Motor neuron (in vitro differentiated cells): ENCODE data around the gene TIMM17A. TPM values are rescaled to one million over a fixed set of nuclear protein-coding genes. Genes with fewer than 3 reads are reported as not detected.

ENCODE experiments used
- ATAC-seq, 8 experiments: fragments of 200-7000 bp; cut with Tn5 transposase; replicated peaks in 6 of 8; 2 replicates each; pipeline ENCODE4 v1.8.0; 2021; ENCODE audit warnings: mild to moderate bottlenecking in 8 of 8, moderate library complexity in 8 of 8
- H3K27ac ChIP-seq, 2 donors: fragments of 250-450 bp; sonication (Bioruptor Pico); 2 replicates each; pipeline ENCODE4 v1.9.0; 2021; ENCODE audit warnings: antibody characterized with exemption in 2 of 2, mild to moderate bottlenecking in 2 of 2, moderate library complexity in 1 of 2
- H3K4me1 ChIP-seq, 2 donors: fragments of 250-450 bp; sonication (Bioruptor Pico); replicated peaks in 1 of 2; 2 replicates each; pipeline ENCODE4 v1.6.1; 2021; ENCODE audit warnings: antibody characterized with exemption in 2 of 2, mild to moderate bottlenecking in 2 of 2, moderate library complexity in 1 of 2
- H3K4me3 ChIP-seq, 5 donors: fragments of 250-450 bp; sonication (Bioruptor Pico); 2 replicates each; pipeline ENCODE4 v1.9.0; 2021; ENCODE audit warnings: antibody characterized with exemption in 5 of 5, mild to moderate bottlenecking in 5 of 5, moderate library complexity in 4 of 5
- WGBS, 10 experiments: fragments of 450-650 bp; shearing (Covaris generic); methylation state at CpG; one replicate each; pipeline ENCODE4 v1.0.0; 2022; 5-methylcytosine and 5-hydroxymethylcytosine counted together
- in situ Hi-C, 9 experiments: fragments of 400-800 bp; cut with MboI; loops; one replicate each; pipeline ENCODE4 v1.15.0; 2021; ENCODE audit warnings: low sequenced_read_pairs in 9 of 9, low pct_unique_long_range_greater_than_20kb in 2 of 9; ENCODE audit not compliant: unreplicated experiment in 9 of 9
- total RNA-seq, 8 experiments: library from RNA; unstranded; fragments of 300-600 nt; gene quantifications; 2 replicates each; pipeline versions ENCODE4 v1.2.3 to v1.2.4, GENCODE V29; 2022

TIMM17A gene
- total RNA-seq, 8 experiments from 2014 or later = 67.6 to 123 (median 75.4) TPM

GRCh38 chr1:201999625-202000238, 44.4 kb downstream of the TIMM17A start:
- H3K27ac ChIP-seq = no peak overlapping the region
- no peak overlapping the region for H3K4me3 ChIP-seq
- peak; percentile 19 to 83 (median 58) for ATAC-seq
- in situ Hi-C loops = loop anchor here in 4 of 9 experiments (10.0 to 25.0 kb wide), 4 partner anchors 112 to 135 kb away; partner anchors contain the start of genes GPR37L1 (in 1 of the 4) and SHISA4 (in 1 of the 4)
- no peaks in the 10 kb centered on the region for H3K4me1 ChIP-seq
- 62 to 100% (median 83%) methylated on average over 1 to 14 of the region's 16 CpGs; no CpG with 5 or more reads in 1 of the 10 experiments for WGBS, 10 experiments

- no peak overlapping the region for H3K4me3 ChIP-seq
- WGBS, 10 experiments = 83 to 100% (median 90%) methylated on average over 2 to 9 of the region's 9 CpGs; no CpG with 5 or more reads in 4 of the 10 experiments
- ATAC-seq = no peak
- in situ Hi-C loops = loop anchor here in 3 of 9 experiments (10.0 to 25.0 kb wide), 3 partner anchors 110 to 132 kb away; partner anchors contain the start of gene GPR37L1 (in 1 of the 3)
- no peak overlapping the region for H3K27ac ChIP-seq
- no peaks in the 10 kb centered on the region for H3K4me1 ChIP-seq
Observed at GRCh38 chr1:202002507-202002906, 47.2 kb downstream of the TIMM17A start.

- in situ Hi-C loops = loop anchor here in 3 of 9 experiments (10.0 to 25.0 kb wide), 3 partner anchors 108 to 130 kb away; partner anchors contain the start of gene GPR37L1 (in 1 of the 3)
- WGBS, 10 experiments = 79 to 93% (median 81%) methylated on average over 1 to 9 of the region's 9 CpGs; no CpG with 5 or more reads in 4 of the 10 experiments
- no peak overlapping the region for H3K4me3 ChIP-seq
- peak in 3 of 8 experiments; percentile 9 to 35 (median 14) for ATAC-seq
- H3K4me1 ChIP-seq = peaks cover 0 to 2% of the 10 kb centered on the region in 2 donors
- H3K27ac ChIP-seq = no peak overlapping the region
Observed at GRCh38 chr1:202004711-202005110, 49.4 kb downstream of the TIMM17A start.

GRCh38 chr1:202005958-202006357, 50.7 kb downstream of the TIMM17A start:
- no peak overlapping the region for H3K4me3 ChIP-seq
- 75 to 100% (median 88%) methylated on average over 1 to 2 of the region's 2 CpGs; no CpG with 5 or more reads in 2 of the 10 experiments for WGBS, 10 experiments
- in situ Hi-C loops = loop anchor here in 3 of 9 experiments (10.0 to 25.0 kb wide), 3 partner anchors 106 to 129 kb away; partner anchors contain the start of gene GPR37L1 (in 1 of the 3)
- no peak overlapping the region for H3K27ac ChIP-seq
- peaks cover 4 to 14% of the 10 kb centered on the region in 2 donors for H3K4me1 ChIP-seq
- no peak for ATAC-seq

- WGBS, 10 experiments = 43 to 100% (median 76%) methylated on average over 1 to 8 of the region's 8 CpGs; no CpG with 5 or more reads in 3 of the 10 experiments
- Histone ChIP-seq H3K27ac (no peak overlapping the region), H3K4me3 (no peak overlapping the region), H3K4me1 (peaks cover 4 to 14% of the 10 kb centered on the region in 2 donors)
- no peak for ATAC-seq
- in situ Hi-C loops = loop anchor here in 3 of 9 experiments (10.0 to 25.0 kb wide), 3 partner anchors 105 to 127 kb away; partner anchors contain the start of gene GPR37L1 (in 1 of the 3)
Observed at GRCh38 chr1:202007304-202007703, 52.0 kb downstream of the TIMM17A start.

GRCh38 chr1:202007805-202008489, 52.6 kb downstream of the TIMM17A start:
- Histone ChIP-seq H3K4me1 (peaks cover 4 to 14% of the 10 kb centered on the region in 2 donors), H3K4me3 (no peak overlapping the region), H3K27ac (no peak overlapping the region)
- 0 to 100% (median 76%) methylated on average over 1 to 7 of the region's 11 CpGs; no CpG with 5 or more reads in 2 of the 10 experiments for WGBS, 10 experiments
- in situ Hi-C loops = loop anchor here in 3 of 9 experiments (10.0 to 25.0 kb wide), 3 partner anchors 104 to 127 kb away; partner anchors contain the start of gene GPR37L1 (in 1 of the 3)
- ATAC-seq = peak in 3 of 8 experiments; percentile 41 to 53 (median 52)

- Histone ChIP-seq H3K4me1 (peaks cover 4 to 14% of the 10 kb centered on the region in 2 donors), H3K4me3 (no peak overlapping the region), H3K27ac (no peak overlapping the region)
- in situ Hi-C loops = loop anchor here (5.0 to 25.0 kb wide), 5 partner anchors 103 to 125 kb away; partner anchors contain the start of gene GPR37L1 (in 3 of the 9)
- ATAC-seq = peak; percentile 53 to 90 (median 77)
- 0 to 100% (median 18%) methylated on average over 1 to 8 of the region's 11 CpGs; no CpG with 5 or more reads in 2 of the 10 experiments for WGBS, 10 experiments
Observed at GRCh38 chr1:202009326-202010179, 54.2 kb downstream of the TIMM17A start.

GRCh38 chr1:202010180-202011015, 55.1 kb downstream of the TIMM17A start, which contains the start of gene ELF3:
Gene ELF3, plus strand, starts transcription at chr1:202010587. Its CDS starts 550 bp downstream, at chr1:202011137.
- Histone ChIP-seq H3K4me3 (no peak within 1 kb of the TSS), H3K27ac (no peak within 1 kb of the TSS), H3K4me1 (peaks cover 4 to 14% of the 10 kb centered on the region in 2 donors)
- peak; percentile 10 to 77 (median 64) for ATAC-seq
- 31 to 83% (median 63%) methylated on average over 1 to 10 of the region's 24 CpGs; no CpG with 5 or more reads in 5 of the 10 experiments for WGBS, 10 experiments
- in situ Hi-C loops = loop anchor here in 7 of 9 experiments (5.0 to 25.0 kb wide), 4 partner anchors 102 to 114 kb away; partner anchors contain the start of gene GPR37L1 (in 3 of the 7)

- 63 to 100% (median 97%) methylated on average over 1 to 11 of the region's 11 CpGs; no CpG with 5 or more reads in 3 of the 10 experiments for WGBS, 10 experiments
- Histone ChIP-seq H3K4me3 (no peak overlapping the region), H3K4me1 (peaks cover 4 to 14% of the 10 kb centered on the region in 2 donors), H3K27ac (no peak overlapping the region)
- in situ Hi-C loops = loop anchor here in 7 of 9 experiments (5.0 to 25.0 kb wide), 4 partner anchors 100 to 113 kb away; partner anchors contain the start of gene GPR37L1 (in 3 of the 7)
- ATAC-seq = no peak
Observed at GRCh38 chr1:202011994-202012393, 56.7 kb downstream of the TIMM17A start.

- Histone ChIP-seq H3K27ac (no peak overlapping the region), H3K4me3 (no peak overlapping the region), H3K4me1 (peaks cover 4 to 18% of the 10 kb centered on the region in 2 donors)
- in situ Hi-C loops = loop anchor here in 7 of 9 experiments (5.0 to 25.0 kb wide), 4 partner anchors 99 to 112 kb away; partner anchors contain the start of gene GPR37L1 (in 3 of the 7)
- WGBS, 10 experiments = 77 to 94% (median 87%) methylated on average over 1 to 18 of the region's 35 CpGs; no CpG with 5 or more reads in 3 of the 10 experiments
- ATAC-seq = no peak
Observed at GRCh38 chr1:202012544-202013478, 57.5 kb downstream of the TIMM17A start.
